Measurements from ENCODE around the gene HTD2.

GRCh38 chr3:58329922-58330413 is 23.6 kb downstream of the HTD2 start:
- TF ChIP-seq POLR2A (IDR thresholded peaks at IDR 0.05), result no peak
- no peak for TF ChIP-seq CTCF (IDR thresholded peaks at IDR 0.05)
